GM23248 (cell line): ENCODE results near the gene FAM131C.

Source experiments
- EZH2 ChIP-seq: fragments of 200-600 bp; sonication (generic); IDR thresholded peaks from 2 replicates; pipeline ENCODE4 v1.6.1; 2018; ENCODE audit warnings: antibody characterized with exemption, mild to moderate bottlenecking; ENCODE audit not compliant: insufficient read depth, poor library complexity, severe bottlenecking
- EZH2phosphoT487 ChIP-seq: fragments of 200-600 bp; sonication (generic); IDR thresholded peaks from 2 replicates; pipeline ENCODE4 v1.6.1; 2018; ENCODE audit warnings: antibody characterized with exemption, moderate library complexity, mild to moderate bottlenecking, low read depth; ENCODE audit not compliant: insufficient read depth

- TF ChIP-seq EZH2phosphoT487 (no peak), EZH2 (no peak)
Observed at GRCh38 chr1:16076031-16076864, 2.8 kb upstream of the FAM131C start.
